ENCODE results near the gene PLXNA4. TPM values are rescaled to one million over a fixed set of nuclear protein-coding genes. Genes with fewer than 3 reads are reported as not detected.
A peak's percentile ranks its signal among the peaks of the same experiment; 100 is the strongest.

PLXNA4 gene
- total and polyA plus RNA-seq, 11 donors: 1.8 to 22.1 (median 10.5) TPM

- no peak for TF ChIP-seq CTCF (IDR thresholded peaks at IDR 0.05)
- no peak for TF ChIP-seq POLR2A (IDR thresholded peaks at IDR 0.05)
- H3K9me3 ChIP-seq: no peaks in the 10 kb centered on the region
- intact Hi-C loops (cut with DNase I): no loop called here
- no peak for ATAC-seq
- H3K27ac ChIP-seq: no peak overlapping the region
- 80 to 90% (median 86%) methylated on average over 5 of the region's 5 CpGs for WGBS, 4 donors
- peaks cover 0 to 12% (median 0%) of the 10 kb centered on the region in 12 donors for H3K4me1 ChIP-seq
- H3K36me3 ChIP-seq: no peaks in the 10 kb centered on the region
- peaks cover 0 to 4% (median 0%) of the 10 kb centered on the region in 9 donors for H3K27me3 ChIP-seq
- no peak for DNase-seq
- no peak overlapping the region for H3K4me3 ChIP-seq
These were observed 32.3 kb upstream of the PLXNA4 start for GRCh38 chr7:132608523-132608922.

GRCh38 chr7:132607656-132608055 is 31.4 kb upstream of the PLXNA4 start:
- DNase-seq (no peak), ATAC-seq (no peak)
- H3K4me3 ChIP-seq: no peak overlapping the region
- H3K4me1 ChIP-seq: peaks cover 0 to 12% (median 0%) of the 10 kb centered on the region in 12 donors
- intact Hi-C loops (cut with DNase I): no loop called here
- H3K27me3 ChIP-seq: peaks cover 0 to 4% (median 0%) of the 10 kb centered on the region in 9 donors
- no peak overlapping the region for H3K27ac ChIP-seq
- WGBS, 4 donors: 72 to 83% (median 80%) methylated on average over 2 of the region's 2 CpGs
- H3K36me3 ChIP-seq: no peaks in the 10 kb centered on the region
- H3K9me3 ChIP-seq: no peaks in the 10 kb centered on the region
- TF ChIP-seq POLR2A (IDR thresholded peaks at IDR 0.05) (no peak), CTCF (IDR thresholded peaks at IDR 0.05) (no peak)

GRCh38 chr7:132604121-132604520 is 27.9 kb upstream of the PLXNA4 start:
- H3K27me3 ChIP-seq: no peaks in the 10 kb centered on the region
- no peak for TF ChIP-seq POLR2A (IDR thresholded peaks at IDR 0.05)
- no peak overlapping the region for H3K27ac ChIP-seq
- ATAC-seq (peak; percentile 52 to 80 (median 66)), DNase-seq (no peak)
- H3K36me3 ChIP-seq: no peaks in the 10 kb centered on the region
- no peak overlapping the region for H3K4me3 ChIP-seq
- H3K4me1 ChIP-seq: no peaks in the 10 kb centered on the region
- H3K9me3 ChIP-seq: no peaks in the 10 kb centered on the region
- WGBS, 4 donors: 67 to 76% (median 68%) methylated on average over 3 to 4 of the region's 4 CpGs
- intact Hi-C loops (cut with DNase I): no loop called here

- no peaks in the 10 kb centered on the region for H3K9me3 ChIP-seq
- WGBS, 4 donors: 65 to 79% (median 70%) methylated on average over 6 of the region's 6 CpGs
These were observed 27.1 kb upstream of the PLXNA4 start for GRCh38 chr7:132603220-132603833.

More at GRCh38 chr7:132603220-132603833, 27.1 kb upstream of the PLXNA4 start:
- intact Hi-C loops (cut with DNase I): no loop called here
- no peaks in the 10 kb centered on the region for H3K36me3 ChIP-seq
- H3K27ac ChIP-seq: no peak overlapping the region
- DNase-seq (no peak), ATAC-seq (no peak)
- no peaks in the 10 kb centered on the region for H3K27me3 ChIP-seq
- no peak for TF ChIP-seq POLR2A (IDR thresholded peaks at IDR 0.05)
- TF ChIP-seq CTCF (IDR thresholded peaks at IDR 0.05): no peak
- H3K4me1 ChIP-seq: no peaks in the 10 kb centered on the region
- no peak overlapping the region for H3K4me3 ChIP-seq
